HG03432 (cell line): ENCODE measurements around the gene ZCWPW1.
"Not testable (repeated sequence)": the region's sequence is repeated elsewhere in the genome, so short reads cannot be mapped to it uniquely, and the experiment has no call there.

ENCODE experiments used
- ATAC-seq: cut with Tn5 transposase; IDR thresholded peaks from one replicate; pipeline ENCODE4 v1.9.1; 2021; ENCODE audit warnings: mild to moderate bottlenecking, moderate library complexity; ENCODE audit not compliant: unreplicated experiment

ZCWPW1 gene

DNA sequence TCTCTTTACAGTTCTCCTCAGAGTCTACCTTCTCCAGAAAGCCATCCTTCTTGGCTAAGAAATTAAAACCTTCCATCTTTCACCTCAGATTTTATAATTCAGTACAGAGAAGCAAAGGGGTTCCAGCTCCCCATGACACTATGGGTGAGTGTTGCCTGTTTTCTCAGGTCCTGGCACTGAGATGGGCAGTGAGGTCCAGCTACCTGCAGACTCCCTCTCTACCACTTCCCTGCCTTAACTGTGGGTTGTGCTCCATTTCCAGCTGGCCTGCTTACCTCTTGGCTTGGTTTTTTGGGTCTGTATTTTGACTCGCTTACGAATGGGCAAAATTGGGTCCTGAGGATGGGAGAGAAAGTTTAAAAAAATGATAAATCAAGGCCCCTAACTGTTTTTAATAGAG is 26.3 kb downstream of the ZCWPW1 start:
- no peak for ATAC-seq

DNA sequence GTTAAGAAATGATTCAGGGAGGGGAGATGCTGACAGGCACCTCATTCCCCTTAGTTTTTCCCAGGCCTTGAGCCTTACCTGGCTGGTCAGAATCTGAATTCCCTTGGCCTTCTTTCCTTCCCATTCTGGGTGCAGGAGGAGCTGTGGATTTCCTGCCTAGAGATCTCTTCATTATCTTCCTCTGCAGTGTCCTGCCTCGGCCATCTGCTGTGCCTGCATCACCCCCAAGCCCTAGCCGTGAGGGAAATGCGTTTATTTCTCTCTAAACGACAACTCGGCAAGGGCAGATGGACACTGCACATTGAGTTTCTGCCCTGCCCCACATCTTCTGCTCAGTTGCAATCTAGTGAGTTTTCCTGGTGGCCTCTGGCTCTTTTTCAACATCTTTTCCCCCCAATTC is 26.7 kb downstream of the ZCWPW1 start:
- ATAC-seq = no peak

DNA sequence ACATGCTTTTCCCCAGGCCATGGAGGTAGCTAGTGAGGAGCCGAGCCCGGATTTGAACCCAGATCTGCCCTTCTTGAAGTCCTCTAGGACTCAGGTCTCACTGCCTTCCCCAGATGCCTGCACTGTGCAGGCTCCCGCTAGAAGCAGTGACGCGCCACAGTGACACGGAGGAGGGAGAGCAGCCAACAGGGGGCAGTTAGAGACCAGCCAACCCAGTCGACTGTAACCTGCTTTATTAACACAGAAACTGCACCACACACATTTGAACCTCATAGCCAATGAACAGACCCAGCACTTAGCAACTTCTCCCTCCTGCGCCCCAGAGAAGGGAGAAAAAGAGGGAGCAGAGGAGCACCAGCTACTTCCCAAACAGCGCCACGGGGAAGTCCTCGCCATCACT is 27.8 kb downstream of the ZCWPW1 start:
- no peak for ATAC-seq

DNA sequence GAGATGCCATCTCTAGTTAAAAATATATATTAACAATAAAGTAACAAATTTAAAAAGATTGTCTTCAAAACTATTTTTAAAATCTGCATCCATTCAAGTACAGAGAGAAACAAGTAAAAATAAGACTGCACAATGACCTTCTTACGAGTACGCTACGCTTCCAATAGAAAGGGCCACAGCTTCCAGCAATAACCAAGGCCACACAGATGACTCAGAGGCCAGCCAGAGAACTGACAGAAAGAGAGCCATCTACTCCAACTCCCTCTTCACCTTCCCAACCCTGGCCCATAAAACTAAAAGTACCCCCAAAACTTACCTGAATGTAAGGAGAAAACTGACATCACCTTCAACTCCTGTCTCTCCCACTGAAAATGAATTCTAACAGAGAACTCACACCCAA is 28.5 kb downstream of the ZCWPW1 start:
- no peak for ATAC-seq

DNA sequence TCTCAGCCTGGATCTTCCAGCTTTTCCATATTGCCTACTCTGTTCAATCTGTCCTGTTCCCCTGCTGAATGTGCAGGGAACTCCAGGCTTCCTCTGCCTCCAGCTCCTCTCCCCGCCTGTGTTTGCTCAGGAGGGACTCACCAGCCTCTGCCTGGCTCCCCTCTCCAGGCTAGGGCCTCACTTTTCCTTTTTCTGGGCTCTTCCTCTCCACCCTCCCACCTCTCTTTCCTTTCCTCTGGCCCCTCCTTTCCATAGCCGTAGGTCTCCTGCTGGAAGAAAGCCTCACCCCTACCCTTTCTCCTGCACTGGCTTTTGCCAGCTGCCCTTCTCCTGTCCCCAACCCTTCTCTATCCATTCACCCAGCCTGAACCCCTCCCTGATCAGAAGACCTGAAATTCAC is 30.3 kb downstream of the ZCWPW1 start:
- ATAC-seq = no peak

DNA sequence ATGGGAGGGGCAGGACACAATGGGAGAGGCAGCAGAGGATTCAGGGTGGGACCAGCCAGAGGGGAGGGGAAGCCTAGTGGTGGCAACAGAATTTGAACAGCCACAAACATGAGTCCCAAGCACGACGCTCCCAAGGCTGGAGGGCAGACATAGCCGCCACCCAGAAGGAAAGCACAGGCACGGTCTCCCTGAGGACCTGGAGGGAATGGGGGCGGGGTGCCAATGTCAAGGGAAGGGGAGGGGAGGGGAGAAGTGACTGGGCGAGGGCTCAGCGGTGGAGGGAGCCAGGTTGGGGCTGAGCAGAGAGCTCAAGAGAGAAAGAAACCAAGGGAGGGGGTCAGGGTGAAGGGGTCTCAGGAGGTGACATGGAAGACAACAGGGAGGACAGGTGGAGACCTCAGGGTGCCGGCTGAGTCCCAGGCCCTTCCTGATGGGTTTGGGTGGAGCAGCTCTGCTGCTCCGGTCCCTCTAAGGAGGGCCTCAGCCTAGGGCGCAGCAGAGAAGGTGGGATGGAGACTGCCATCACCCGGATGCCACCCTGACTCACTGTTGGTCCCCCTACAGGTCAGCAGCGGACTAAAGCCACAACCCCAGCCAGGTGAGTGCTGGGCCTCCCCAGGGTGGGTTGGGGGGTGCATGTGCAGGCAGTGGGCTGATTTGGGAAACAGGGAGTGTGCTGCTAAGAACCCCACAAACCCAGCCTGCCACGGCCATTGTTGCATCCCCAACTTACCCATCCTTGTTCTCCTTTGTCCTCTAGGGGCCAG is 31.0 kb downstream of the ZCWPW1 start:
- no peak for ATAC-seq

DNA sequence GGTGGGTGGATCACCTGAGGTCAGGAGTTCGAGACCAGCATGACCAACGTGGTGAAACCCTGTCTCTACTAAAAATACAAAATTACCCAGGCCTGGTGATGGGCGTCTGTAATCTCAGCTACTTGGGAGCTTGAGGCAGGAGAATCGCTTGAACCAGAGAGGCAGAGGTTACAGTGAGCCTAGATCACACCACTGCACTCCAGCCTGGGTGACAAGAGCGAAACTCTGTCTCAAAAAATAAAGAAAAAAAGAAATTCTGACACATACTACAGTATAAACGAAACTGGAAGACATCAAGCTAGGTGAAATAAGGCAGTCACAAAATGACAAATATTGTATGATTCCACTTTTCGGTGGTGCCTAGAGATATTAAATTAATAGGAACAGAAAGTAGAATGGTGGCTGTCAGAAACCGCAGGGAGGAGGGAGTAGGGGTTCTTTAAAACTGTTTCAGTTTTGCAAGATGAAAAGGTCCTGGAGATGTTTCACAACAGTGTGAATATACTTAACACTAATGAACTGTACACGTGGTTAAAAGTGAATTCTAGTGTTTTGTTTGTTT is 32.0 kb downstream of the ZCWPW1 start:
- ATAC-seq = peak; percentile 93

DNA sequence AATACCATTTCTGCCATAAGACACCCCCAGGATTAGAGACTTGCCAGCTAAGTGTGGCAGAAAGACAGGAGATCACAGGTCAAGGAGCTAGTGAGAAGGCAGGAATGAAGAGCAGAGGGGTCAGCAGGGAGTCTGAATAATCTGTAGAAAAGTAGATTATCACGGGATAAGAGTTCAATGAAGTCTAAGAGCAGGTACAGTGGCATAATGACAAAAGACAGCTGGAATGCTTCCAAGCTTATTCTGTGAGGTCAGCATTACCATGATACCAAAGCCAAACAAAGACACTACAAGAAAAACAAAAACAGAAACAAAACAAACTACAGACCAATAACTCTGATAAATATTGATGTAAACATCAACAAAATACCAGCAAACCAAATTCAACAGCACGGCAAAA is 34.4 kb downstream of the ZCWPW1 start:
- no peak for ATAC-seq

DNA sequence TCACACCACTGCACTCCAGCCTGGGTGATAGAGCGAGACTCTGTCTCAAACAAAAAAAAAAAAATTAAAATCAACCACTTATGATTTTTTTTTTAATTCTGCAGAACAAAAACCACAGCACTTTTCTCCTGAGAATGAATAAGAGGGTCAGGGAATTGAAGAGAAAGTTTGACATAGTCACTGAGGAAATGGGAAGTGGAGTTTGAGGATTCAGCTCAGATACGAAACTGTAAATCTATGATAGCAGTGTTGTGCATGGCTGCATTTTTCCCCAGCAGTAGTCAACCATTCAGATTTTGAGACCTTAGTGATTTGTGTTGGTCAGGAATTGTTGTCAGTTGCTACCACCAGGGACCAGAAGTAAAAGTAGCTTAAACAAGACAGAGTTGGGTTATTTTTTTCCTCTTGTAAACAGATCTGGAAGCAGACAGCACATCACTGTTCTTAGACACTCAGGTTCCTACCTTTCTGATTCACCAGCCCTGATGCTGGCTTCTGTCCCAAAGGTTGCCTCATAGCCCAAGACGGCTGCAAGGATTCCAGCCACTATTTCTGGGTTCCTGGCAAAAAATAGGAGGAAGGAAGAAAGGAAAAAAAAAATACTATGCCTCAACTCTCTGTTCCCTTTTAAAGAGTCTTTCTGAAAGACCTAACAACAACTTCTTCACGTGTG is 35.1 kb downstream of the ZCWPW1 start:
- ATAC-seq = no peak

DNA sequence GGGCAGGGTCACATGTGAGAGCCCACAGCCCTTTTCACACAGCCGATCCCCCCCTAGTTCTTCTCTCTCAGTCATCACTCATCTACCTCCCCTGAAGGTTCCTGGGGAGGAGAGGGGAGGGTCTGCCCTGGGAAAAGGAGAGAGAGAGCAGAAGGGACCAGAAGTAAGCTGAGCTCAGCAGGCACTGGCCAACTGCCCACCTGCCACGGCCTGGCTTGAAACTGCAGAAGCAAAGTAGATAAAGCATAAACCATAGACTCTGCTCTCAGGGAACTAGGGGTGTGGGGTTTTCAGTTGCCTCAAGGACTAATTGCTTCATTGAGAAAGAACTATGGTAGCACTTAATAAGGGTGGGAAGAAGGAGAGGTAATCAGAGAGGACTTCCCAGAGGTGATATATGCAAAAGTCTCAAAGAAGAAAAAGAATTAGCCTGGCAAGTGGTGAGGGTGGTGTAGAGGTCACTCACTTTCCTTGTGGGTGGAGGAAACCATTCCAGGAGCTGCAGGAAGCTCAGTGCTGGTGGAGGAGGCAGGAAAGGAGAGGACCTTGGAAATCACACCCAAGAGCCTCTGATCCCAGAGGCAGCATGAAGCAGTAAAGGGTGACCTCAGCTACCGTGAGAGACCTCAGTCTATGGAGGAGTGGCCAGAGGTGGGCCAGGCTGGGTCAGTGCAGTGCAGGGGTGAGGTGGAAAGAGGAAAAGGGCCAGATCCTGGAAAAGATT is 38.1 kb downstream of the ZCWPW1 start:
- ATAC-seq = no peak

DNA sequence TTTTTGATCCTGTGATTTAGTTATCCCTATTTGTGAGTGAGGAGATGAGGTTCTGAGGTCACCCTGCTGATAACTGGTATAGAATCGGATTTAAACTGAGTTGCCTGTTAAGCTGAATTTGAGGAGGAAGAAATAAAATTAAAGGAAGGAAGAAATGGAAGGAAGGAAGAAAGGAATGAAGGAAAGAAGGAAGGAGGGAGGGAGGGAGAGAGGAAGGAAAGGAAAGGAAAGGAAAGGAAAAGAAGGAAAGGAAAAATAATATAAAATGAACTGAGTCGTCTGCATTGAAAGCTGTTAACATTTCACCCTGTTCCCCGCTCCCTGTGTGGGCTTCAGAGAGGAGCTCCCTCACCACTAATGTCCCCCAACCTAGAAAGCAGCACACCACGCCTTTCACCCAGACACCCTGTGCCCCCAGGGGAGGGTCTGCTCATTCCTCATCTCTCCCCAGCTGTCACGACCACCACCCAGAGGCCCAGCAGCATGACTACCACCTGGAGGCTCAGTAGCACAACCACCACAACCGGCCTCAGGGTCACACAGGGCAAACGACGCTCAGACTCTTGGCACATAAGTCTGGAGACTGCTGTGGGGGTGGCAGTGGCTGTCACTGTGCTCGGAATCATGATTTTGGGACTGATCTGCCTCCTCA is 38.9 kb downstream of the ZCWPW1 start:
- ATAC-seq = no peak

DNA sequence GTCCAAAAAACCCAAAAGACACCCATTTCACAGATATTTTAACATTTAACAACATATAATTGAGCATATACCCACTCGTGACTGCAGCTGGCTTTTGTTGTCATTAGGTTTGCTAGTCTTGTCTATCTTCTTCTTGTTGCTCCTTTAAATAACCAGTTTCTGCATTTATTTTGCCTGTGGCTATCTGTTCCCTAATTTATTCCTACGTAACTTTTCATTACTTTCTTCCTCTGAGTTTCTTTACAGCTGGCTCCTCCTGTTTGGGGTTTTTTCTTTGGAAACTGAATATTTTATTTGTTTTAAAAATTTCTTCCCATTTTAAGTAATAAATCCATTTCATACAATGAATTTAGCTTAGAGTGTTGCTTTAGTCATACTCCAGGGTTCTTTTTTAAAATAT is 40.8 kb downstream of the ZCWPW1 start:
- ATAC-seq = no peak

DNA sequence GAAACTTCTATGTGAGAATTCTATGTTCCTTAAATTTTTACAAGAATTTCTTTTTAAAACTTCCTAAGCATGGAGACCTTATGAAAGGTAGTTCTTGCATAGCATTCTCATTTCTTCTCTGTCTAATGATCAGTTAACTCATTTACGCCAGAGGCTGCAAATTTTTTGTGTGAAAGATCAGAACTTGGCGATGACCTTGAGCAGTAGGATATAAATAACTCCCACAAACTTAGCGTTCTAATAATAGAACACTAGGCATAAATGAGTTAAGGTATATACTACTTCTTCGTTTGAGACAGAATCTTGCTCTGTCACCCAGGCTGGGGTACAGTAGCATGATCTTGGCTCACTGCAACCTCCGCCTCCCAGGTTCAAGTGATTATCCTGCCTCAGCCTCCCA is 41.6 kb downstream of the ZCWPW1 start:
- ATAC-seq = no peak

DNA sequence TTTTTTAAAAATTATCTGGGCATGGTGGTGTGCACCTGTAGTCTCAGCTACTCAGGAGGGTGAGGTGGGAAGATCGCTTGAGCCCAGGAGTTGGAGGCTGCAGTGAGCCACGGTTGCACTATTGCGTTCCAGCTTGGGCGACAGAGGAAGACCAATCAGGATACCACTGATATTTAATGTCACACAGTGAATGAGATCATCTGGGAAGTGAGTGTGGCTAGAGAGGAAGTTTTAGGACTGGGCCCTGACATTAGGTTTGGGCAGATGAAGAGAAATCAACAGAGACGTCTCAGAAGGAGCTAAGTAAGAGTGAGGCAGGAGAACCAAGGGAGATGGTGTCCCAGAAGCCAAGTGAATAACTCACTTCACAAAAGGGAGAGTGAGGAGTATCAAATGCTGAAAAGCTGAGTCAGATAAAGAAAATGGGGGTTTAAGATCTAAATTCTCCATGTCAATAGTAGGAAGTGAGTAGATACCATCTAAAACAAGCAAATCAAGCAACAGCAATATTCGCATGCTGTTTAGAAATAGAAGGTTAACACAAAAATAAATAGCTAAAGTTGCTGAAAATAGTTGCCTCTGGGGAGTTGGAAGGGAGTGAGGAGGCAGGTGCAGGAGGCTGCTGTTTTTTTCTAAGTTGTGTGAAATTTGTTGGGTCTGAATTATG is 43.7 kb downstream of the ZCWPW1 start:
- ATAC-seq = no peak

DNA sequence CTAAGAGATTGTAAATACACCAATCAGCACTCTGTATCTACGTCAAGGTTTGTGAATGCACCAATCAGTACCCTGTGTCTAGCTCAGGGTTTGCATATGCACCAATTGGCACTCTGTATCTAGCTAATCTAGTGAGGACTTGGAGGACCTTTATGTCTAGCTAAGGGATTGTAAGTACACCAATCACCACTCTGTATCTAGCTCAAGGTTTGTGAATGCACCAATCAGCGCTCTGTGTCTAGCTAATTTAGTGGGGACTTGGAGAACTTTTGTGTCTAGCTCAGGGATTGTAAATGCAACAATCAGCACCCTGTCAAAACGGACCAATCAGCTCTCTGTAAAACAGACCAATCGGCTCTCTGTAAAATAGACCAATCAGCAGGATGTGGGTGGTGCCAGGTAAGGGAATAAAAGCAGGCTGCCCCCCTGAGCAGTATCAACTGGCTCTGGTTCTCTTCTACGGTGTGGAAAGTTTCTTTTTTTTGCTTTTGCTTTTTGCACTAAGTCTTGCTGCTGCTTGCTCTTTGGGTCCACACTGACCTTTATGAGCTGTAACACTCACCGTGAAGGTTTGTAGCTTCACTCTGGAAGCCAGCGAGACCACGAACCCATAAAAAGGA is 46.2 kb downstream of the ZCWPW1 start:
- ATAC-seq = not testable (repeated sequence)

DNA sequence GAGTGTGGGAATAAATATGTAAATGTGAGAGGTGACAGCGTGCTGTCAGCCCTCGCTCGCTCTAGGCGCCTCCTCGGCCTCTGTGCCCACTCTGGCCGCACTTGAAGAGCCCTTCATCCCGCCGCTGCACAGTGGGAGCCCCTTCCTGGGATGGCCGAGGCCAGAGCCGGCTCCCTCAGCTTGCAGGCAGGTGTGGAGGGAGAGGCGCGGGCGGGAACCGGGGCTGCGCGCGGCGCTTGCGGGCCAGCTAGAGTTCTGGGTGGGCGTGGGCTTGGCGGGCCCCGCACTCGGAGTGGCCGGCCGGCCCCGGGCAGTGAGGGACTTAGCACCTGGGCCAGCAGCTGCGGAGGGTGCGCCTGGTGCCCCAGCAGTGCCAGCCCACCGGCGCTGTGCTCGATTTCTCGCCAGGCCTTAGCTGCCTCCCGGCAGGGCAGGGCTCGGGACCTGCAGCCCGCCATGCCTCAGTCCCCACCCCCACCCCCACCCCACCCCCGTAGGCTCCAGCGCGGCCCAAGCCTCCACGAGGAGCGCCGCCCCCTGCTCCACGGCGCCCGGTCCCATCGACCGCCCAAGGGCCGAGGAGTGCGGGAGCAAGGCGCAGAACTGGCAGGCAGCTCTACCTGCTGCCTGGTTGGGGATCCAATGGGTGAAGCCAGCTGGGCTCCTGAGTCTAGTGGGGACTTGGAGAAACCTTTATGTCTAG is 46.8 kb downstream of the ZCWPW1 start:
- not testable (repeated sequence) for ATAC-seq

DNA sequence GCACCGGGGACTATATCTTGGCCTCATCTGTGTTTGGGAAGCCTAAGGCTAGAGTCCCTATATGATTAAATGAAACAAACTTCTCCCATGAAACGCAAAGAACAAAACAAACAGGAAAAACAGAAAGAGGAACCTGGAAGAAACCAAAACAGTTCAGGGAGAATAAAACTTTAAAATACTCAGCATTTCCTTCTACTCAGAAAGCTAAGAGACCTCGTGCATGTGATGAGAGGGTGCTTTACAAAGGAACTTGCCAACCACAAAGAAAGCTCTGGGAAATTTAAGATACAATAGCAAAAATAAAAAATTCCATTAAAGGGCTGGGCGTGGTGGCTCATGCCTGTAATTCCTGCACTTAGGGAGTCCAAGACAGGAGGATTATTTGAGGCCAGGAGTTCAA is 48.3 kb downstream of the ZCWPW1 start:
- no peak for ATAC-seq

DNA sequence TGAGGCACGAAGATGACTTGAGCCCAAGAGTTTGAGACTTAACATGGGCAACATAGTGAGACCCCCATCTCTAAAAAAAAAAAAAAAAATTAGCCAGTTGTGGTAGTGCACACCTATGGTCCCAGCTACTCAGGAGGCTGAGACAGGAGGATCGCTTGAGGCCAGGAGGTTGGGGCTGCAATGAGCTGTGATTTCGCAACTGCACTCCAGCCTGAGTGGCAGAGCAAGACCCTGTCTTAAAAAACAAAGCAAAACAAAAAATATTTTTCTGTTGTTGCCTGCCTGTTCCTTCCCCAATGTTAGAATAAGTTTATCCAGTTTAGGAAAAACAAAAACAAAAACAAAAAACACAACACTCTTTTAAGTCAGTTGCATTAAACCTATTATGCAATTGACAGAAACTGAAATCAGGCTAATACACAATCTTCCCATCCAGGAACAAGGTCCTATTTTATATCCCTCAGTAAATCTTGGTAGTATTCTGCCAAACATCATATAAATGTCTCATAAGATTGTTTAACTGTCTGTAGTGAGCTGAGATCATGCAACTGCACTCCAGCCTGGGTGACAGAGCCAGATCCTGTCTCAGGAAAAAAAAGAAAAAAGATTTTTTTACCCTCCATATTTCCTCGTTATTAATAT is 50.3 kb downstream of the ZCWPW1 start:
- ATAC-seq = no peak

DNA sequence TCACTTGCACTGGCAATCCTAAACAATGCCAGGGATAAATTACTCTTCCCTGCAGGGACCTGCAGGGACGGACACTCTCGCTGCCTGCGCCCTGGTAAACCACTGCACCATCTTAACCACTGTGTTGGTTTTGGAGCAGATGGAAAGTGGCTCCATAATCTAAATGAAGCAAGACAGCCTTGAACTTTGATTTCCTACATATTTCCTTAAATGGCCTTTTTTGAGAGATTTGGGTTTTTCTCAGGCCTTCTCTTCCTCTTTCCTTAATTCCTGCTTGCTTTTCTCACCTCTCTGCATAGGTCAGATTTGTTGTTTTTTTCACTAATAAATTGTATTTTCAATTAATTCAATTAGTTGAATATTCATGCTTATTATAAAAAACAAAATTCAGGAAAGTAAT is 52.4 kb downstream of the ZCWPW1 start:
- no peak for ATAC-seq
